ENCODE measurements around the gene GLIS1. TPM values are rescaled to one million over a fixed set of nuclear protein-coding genes. Genes with fewer than 3 reads are reported as not detected.

GLIS1 gene
- total and polyA plus RNA-seq, 2 of the 8 experiments (the other 6 are each of a cell fraction or from before 2014, with no cell fraction given), result 0.15 to 0.22 TPM

DNA sequence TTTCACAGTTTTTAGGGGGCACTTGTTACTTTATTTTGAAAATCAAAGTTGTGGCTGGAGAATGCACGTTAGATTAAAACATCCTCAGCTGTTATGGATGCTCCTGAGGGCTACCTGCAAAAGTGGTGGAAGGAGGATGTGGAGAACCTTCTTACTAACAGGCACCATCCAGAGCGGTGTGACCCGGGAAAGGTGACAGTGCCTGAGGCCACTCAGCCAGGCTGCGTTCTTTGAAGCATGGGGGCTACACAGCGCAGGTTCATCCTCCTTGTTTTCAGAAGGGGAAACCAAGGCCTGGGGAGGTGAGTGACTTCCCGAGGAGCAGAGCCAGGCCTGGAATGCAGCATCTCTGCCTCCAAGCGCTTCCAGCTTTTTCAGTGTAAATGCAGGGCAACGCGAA, 255.8 kb downstream of the GLIS1 start (continued):
- TF ChIP-seq, protein P1, sequence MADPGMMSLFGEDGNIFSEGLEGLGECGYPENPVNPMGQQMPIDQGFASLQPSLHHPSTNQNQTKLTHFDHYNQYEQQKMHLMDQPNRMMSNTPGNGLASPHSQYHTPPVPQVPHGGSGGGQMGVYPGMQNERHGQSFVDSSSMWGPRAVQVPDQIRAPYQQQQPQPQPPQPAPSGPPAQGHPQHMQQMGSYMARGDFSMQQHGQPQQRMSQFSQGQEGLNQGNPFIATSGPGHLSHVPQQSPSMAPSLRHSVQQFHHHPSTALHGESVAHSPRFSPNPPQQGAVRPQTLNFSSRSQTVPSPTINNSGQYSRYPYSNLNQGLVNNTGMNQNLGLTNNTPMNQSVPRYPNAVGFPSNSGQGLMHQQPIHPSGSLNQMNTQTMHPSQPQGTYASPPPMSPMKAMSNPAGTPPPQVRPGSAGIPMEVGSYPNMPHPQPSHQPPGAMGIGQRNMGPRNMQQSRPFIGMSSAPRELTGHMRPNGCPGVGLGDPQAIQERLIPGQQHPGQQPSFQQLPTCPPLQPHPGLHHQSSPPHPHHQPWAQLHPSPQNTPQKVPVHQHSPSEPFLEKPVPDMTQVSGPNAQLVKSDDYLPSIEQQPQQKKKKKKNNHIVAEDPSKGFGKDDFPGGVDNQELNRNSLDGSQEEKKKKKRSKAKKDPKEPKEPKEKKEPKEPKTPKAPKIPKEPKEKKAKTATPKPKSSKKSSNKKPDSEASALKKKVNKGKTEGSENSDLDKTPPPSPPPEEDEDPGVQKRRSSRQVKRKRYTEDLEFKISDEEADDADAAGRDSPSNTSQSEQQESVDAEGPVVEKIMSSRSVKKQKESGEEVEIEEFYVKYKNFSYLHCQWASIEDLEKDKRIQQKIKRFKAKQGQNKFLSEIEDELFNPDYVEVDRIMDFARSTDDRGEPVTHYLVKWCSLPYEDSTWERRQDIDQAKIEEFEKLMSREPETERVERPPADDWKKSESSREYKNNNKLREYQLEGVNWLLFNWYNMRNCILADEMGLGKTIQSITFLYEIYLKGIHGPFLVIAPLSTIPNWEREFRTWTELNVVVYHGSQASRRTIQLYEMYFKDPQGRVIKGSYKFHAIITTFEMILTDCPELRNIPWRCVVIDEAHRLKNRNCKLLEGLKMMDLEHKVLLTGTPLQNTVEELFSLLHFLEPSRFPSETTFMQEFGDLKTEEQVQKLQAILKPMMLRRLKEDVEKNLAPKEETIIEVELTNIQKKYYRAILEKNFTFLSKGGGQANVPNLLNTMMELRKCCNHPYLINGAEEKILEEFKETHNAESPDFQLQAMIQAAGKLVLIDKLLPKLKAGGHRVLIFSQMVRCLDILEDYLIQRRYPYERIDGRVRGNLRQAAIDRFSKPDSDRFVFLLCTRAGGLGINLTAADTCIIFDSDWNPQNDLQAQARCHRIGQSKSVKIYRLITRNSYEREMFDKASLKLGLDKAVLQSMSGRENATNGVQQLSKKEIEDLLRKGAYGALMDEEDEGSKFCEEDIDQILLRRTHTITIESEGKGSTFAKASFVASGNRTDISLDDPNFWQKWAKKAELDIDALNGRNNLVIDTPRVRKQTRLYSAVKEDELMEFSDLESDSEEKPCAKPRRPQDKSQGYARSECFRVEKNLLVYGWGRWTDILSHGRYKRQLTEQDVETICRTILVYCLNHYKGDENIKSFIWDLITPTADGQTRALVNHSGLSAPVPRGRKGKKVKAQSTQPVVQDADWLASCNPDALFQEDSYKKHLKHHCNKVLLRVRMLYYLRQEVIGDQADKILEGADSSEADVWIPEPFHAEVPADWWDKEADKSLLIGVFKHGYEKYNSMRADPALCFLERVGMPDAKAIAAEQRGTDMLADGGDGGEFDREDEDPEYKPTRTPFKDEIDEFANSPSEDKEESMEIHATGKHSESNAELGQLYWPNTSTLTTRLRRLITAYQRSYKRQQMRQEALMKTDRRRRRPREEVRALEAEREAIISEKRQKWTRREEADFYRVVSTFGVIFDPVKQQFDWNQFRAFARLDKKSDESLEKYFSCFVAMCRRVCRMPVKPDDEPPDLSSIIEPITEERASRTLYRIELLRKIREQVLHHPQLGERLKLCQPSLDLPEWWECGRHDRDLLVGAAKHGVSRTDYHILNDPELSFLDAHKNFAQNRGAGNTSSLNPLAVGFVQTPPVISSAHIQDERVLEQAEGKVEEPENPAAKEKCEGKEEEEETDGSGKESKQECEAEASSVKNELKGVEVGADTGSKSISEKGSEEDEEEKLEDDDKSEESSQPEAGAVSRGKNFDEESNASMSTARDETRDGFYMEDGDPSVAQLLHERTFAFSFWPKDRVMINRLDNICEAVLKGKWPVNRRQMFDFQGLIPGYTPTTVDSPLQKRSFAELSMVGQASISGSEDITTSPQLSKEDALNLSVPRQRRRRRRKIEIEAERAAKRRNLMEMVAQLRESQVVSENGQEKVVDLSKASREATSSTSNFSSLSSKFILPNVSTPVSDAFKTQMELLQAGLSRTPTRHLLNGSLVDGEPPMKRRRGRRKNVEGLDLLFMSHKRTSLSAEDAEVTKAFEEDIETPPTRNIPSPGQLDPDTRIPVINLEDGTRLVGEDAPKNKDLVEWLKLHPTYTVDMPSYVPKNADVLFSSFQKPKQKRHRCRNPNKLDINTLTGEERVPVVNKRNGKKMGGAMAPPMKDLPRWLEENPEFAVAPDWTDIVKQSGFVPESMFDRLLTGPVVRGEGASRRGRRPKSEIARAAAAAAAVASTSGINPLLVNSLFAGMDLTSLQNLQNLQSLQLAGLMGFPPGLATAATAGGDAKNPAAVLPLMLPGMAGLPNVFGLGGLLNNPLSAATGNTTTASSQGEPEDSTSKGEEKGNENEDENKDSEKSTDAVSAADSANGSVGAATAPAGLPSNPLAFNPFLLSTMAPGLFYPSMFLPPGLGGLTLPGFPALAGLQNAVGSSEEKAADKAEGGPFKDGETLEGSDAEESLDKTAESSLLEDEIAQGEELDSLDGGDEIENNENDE (IDR thresholded peaks at IDR 0.05; ENCODE audit: insufficient replicate concordance, low read length), result no peak
- TF ChIP-seq MAFK (IDR thresholded peaks at IDR 0.05; ENCODE audit: low read depth, low read length) (no peak), NANOG (IDR thresholded peaks at IDR 0.05; ENCODE audit: insufficient read depth, low read depth, low read length, poor library complexity, severe bottlenecking) (no peak), HDAC6 (IDR thresholded peaks at IDR 0.05; ENCODE audit: low read depth, low read length) (no peak), NRF1 (IDR thresholded peaks at IDR 0.05; ENCODE audit: low read depth, low read length) (no peak), RFX5 (IDR thresholded peaks at IDR 0.05; ENCODE audit: borderline replicate concordance, low read depth, low read length) (no peak), CBX5 (IDR thresholded peaks at IDR 0.05; ENCODE audit: low read depth, low read length) (no peak), PHF8 (conservative IDR thresholded peaks at IDR 0.05; ENCODE audit: low read depth, low read length) (no peak)

Data from H1 (cell line).